Right atrium auricular region (tissue), 2 donors: ENCODE measurements around the gene TRMT1. TPM values are rescaled to one million over a fixed set of nuclear protein-coding genes. Genes with fewer than 3 reads are reported as not detected.

Experiments used
- DNase-seq: peaks from one replicate; pipeline ENCODE4 v3.0.0-alpha.2; 2019; ENCODE audit warnings: low spot score
- H3K27ac ChIP-seq, 2 donors: fragments of 200-600 bp; sonication (generic); 1 replicate in 1 of 2; 2 replicates in 1 of 2; pipeline ENCODE4 v1.5.1; 2016 to 2019
- H3K27me3 ChIP-seq, 2 donors: fragments of 200-600 bp; sonication (generic); one replicate each; pipeline versions ENCODE4 v1.5.1 to v1.6.0; 2017 to 2019
- H3K36me3 ChIP-seq: fragments of 200-600 bp; sonication (generic); one replicate; pipeline ENCODE4 v1.5.1; 2016
- H3K4me1 ChIP-seq, 2 donors: fragments of 200-600 bp; sonication (generic); one replicate each; pipeline versions ENCODE4 v1.5.1 to v1.6.0; 2017 to 2019
- H3K4me3 ChIP-seq, 2 donors: fragments of 200-600 bp; sonication (generic); 1 replicate in 1 of 2; 2 replicates in 1 of 2; pipeline ENCODE4 v1.5.1; 2017 to 2019; ENCODE audit warnings: mild to moderate bottlenecking in 1 of 2, moderate library complexity in 1 of 2
- H3K9me3 ChIP-seq, 2 donors: fragments of 200-600 bp; sonication (generic); one replicate each; pipeline ENCODE4 v1.5.1; 2019
- CTCF ChIP-seq, 2 donors: fragments of 200-600 bp; sonication (generic); IDR thresholded peaks; one replicate each; pipeline ENCODE4 v1.5.1; 2019; ENCODE audit warnings: antibody characterized with exemption in 2 of 2
- total RNA-seq, 2 donors: library from RNA; depleted of rRNA; stranded (reverse); fragments of >200 nt; gene quantifications; one replicate each; pipeline ENCODE4 v1.1.0, GENCODE V29; 2016

TRMT1 gene
- total RNA-seq, 2 donors from 2014 or later = 13.6 to 15.0 TPM

GRCh38 chr19:13128583-13128982 is 12.0 kb upstream of the TRMT1 start:
- Histone ChIP-seq H3K27ac (peak overlapping the region in 1 of 2 donors; percentile 16), H3K4me3 (no peak overlapping the region), H3K36me3 (no peaks in the 10 kb centered on the region), H3K9me3 (no peaks in the 10 kb centered on the region), H3K4me1 (peaks cover 0 to 1% of the 10 kb centered on the region in 2 donors), H3K27me3 (no peaks in the 10 kb centered on the region)
- TF ChIP-seq CTCF (IDR thresholded peaks at IDR 0.05) = no peak
- no peak for DNase-seq

DNA sequence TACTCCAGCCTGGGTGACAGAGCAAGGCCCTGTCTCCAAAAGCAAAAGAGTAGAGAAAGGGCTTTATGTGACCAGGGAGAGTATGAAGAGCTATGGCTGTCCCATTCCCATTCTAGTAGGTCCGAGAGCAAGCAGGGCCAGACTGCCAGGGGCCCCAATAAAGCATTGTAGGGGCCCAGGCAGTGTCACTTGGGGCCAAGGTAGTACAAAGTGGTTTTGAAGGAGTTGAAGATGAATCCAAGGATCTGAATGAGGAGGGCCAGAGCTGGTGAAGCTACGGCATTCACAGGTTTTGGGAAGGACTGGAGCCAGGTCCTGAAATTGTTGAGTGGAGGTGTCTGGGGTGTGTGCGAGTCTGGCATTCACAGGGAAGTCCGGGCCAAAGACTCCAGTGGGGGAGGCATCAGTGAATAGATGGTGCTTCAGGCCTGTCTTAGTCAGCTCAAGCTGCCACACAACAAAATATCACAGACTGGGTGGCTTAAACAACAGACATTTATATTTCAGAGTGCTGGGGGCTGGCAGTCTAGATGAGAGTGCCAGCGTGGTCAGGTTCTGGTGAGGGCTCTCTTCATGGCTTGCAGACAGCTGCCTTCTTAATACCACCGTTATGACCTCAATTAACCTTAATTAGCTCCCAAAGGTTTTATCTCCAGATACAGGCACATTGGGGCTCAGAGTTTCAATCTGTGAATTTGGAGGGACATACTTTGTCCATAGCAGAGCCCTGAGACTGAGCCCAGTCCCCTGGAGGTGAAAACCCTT is 11.5 kb upstream of the TRMT1 start:
- H3K27ac ChIP-seq = no peak overlapping the region
- no peaks in the 10 kb centered on the region for H3K27me3 ChIP-seq
- H3K36me3 ChIP-seq = no peaks in the 10 kb centered on the region
- TF ChIP-seq CTCF (IDR thresholded peaks at IDR 0.05) = no peak
- no peaks in the 10 kb centered on the region for H3K9me3 ChIP-seq
- H3K4me3 ChIP-seq = no peak overlapping the region
- H3K4me1 ChIP-seq = no peaks in the 10 kb centered on the region
- no peak for DNase-seq

- H3K27me3 ChIP-seq = no peaks in the 10 kb centered on the region
- TF ChIP-seq CTCF (IDR thresholded peaks at IDR 0.05) = no peak
- no peaks in the 10 kb centered on the region for H3K9me3 ChIP-seq
- H3K27ac ChIP-seq = no peak overlapping the region
- H3K4me1 ChIP-seq = no peaks in the 10 kb centered on the region
- H3K4me3 ChIP-seq = no peak overlapping the region
- no peaks in the 10 kb centered on the region for H3K36me3 ChIP-seq
- no peak for DNase-seq
Observed at GRCh38 chr19:13127051-13127450, 10.5 kb upstream of the TRMT1 start.

- Histone ChIP-seq H3K4me3 (no peak overlapping the region), H3K4me1 (peaks cover 0 to 25% of the 10 kb centered on the region in 2 donors), H3K9me3 (no peaks in the 10 kb centered on the region), H3K27ac (no peak overlapping the region), H3K36me3 (no peaks in the 10 kb centered on the region), H3K27me3 (no peaks in the 10 kb centered on the region)
- no peak for DNase-seq
- no peak for TF ChIP-seq CTCF (IDR thresholded peaks at IDR 0.05)
Observed at GRCh38 chr19:13122980-13123957, 6.7 kb upstream of the TRMT1 start.

DNA sequence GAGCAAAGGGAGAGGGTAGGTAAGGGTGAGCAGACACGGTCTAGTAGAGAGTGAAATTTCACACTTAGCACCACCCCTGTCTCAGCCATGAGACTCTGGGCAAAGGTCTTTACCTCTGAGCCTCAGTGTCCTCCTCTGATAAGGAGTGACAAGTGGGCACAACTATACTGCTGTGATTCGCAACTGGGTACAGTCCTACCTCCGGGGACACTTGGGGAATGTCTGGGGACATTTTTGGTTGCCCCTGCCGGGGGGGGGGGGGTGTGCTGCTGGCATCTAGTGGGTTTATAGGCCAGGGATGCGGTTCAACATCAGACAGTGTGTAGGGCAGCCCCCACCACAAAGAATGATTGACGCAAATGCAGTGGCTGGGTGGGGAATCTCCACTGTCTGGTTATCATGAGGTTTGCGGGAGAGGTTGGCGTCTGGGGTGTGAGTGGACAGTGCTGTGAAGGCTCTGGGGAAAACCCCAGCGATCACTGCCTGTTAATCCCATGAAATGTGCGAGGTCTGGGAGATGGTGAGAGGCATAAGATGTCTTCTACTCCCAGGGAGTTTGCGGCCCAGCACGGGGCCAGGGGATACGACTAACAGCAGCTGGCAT is 5.8 kb upstream of the TRMT1 start:
- Histone ChIP-seq H3K4me3 (no peak overlapping the region), H3K36me3 (no peaks in the 10 kb centered on the region), H3K4me1 (peaks cover 0 to 30% of the 10 kb centered on the region in 2 donors), H3K27ac (no peak overlapping the region), H3K9me3 (no peaks in the 10 kb centered on the region), H3K27me3 (no peaks in the 10 kb centered on the region)
- no peak for DNase-seq
- no peak for TF ChIP-seq CTCF (IDR thresholded peaks at IDR 0.05)
